BE2C (cell line): ENCODE results near the gene TTC34.

Experiments
- DNase-seq: peaks from one replicate; pipeline ENCODE4 v3.0.0-alpha.2; 2020
- H3K27me3 ChIP-seq: fragments of 250-450 bp; sonication (Bioruptor Pico); 2 replicates; pipeline ENCODE4 v1.5.1; 2020; ENCODE audit warnings: mild to moderate bottlenecking
- H3K36me3 ChIP-seq: fragments of 250-450 bp; sonication (Bioruptor Pico); 2 replicates; pipeline ENCODE4 v1.5.1; 2020; ENCODE audit warnings: mild to moderate bottlenecking
- H3K4me1 ChIP-seq: fragments of 250-450 bp; sonication (Bioruptor Pico); 2 replicates; pipeline ENCODE4 v1.5.1; 2020
- H3K4me3 ChIP-seq: 2 replicates; pipeline ENCODE4 v1.5.1; 2011; ENCODE audit warnings: low read depth, low read length
- H3K9me3 ChIP-seq: fragments of 250-450 bp; sonication (Bioruptor Pico); 2 replicates; pipeline ENCODE4 v1.5.1; 2020
- TF ChIP-seq, protein P1 (sequence below): IDR thresholded peaks from 2 replicates; pipeline ENCODE4 v1.5.1; 2012; ENCODE audit warnings: mild to moderate bottlenecking, low read depth, low read length

TTC34 gene

DNA sequence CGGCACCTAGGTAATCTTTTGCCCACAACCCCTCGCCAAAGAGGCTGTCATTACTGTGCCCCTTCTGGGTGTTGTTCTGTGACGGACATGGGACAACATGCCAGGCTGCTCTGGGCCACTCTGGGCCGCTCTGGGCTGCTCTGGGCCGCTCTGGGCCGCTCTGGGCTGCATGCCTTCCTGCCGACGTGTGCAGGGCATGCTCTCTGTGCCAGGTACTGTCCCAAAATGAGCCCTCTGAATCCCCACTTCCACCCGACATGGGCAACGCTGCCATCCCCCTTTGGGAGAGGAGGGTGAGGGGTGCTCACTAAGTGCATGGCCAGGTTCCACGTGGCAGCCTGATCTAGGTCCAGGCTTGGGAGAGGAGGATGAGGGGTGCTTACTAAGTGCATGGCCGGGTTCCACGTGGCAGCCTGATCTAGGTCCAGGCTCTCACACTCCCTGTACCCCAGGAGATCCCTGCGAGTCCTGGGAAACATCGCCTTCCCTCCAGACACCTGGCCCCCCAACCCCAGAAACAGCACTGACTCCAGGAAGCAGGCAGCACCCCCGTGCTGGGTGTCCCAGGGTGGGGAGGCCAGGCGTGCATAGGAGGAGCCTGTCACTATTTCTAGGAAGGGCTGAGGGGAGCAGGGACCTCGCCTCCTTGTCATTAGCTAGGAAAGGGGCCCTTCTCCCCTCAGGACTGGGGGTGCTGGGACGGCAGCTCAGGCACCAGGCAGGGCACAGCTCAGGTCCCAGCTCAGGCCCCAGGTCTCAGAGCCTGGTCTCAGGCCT, 16.5 kb downstream of the TTC34 start:
- no peaks in the 10 kb centered on the region for H3K9me3 ChIP-seq
- no peak overlapping the region for H3K4me3 ChIP-seq
- TF ChIP-seq, protein P1, sequence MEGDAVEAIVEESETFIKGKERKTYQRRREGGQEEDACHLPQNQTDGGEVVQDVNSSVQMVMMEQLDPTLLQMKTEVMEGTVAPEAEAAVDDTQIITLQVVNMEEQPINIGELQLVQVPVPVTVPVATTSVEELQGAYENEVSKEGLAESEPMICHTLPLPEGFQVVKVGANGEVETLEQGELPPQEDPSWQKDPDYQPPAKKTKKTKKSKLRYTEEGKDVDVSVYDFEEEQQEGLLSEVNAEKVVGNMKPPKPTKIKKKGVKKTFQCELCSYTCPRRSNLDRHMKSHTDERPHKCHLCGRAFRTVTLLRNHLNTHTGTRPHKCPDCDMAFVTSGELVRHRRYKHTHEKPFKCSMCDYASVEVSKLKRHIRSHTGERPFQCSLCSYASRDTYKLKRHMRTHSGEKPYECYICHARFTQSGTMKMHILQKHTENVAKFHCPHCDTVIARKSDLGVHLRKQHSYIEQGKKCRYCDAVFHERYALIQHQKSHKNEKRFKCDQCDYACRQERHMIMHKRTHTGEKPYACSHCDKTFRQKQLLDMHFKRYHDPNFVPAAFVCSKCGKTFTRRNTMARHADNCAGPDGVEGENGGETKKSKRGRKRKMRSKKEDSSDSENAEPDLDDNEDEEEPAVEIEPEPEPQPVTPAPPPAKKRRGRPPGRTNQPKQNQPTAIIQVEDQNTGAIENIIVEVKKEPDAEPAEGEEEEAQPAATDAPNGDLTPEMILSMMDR: no peak
- no peaks in the 10 kb centered on the region for H3K27me3 ChIP-seq
- no peak for DNase-seq
- H3K4me1 ChIP-seq: no peaks in the 10 kb centered on the region
- no peaks in the 10 kb centered on the region for H3K36me3 ChIP-seq

DNA sequence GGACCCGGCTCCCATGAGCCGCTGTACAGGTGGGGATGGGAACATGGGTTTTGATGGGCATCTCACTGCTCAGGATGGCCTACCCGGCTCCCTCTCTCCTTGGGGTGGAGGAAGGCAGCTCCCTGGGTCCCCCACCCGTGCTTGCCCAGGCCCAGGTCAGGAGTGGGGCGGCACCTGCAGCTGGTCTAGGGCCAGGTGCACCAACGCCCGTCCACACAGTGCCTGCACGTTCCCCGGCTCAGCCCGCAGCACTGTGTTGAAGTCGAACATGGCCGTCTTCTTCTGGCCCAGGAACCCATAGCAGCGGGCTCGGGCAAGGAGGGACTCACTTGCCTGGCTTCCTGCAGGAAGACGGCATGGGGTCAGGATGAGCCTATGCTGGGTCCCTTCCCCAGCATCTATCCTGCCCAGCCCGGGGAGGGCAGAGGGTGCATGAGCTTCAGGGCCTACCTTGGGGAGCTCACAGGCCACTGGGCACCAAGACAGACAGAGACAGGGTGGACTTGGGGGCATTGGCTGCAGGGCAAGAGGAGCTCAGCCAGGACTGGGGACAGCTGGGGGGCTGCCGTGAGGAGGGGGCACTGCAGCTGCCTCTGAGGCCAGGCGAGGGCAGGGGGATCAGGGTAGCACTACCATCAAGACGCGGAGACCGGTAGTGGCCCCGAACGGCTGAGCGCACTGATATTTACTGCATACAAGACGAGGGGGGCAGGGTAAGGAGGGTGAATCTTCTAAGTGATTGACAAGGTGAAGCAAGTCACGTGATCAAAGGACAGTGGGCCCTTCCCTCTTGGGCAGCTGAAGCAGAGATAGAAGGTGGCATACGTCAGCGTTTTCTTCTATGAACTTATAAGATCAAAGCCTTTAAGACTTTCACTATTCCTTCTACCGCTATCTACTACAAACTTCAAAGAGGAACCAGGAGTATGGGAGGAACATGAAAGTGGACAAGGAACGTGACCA, 17.8 kb downstream of the TTC34 start:
- DNase-seq: no peak
- H3K9me3 ChIP-seq: no peaks in the 10 kb centered on the region

DNA sequence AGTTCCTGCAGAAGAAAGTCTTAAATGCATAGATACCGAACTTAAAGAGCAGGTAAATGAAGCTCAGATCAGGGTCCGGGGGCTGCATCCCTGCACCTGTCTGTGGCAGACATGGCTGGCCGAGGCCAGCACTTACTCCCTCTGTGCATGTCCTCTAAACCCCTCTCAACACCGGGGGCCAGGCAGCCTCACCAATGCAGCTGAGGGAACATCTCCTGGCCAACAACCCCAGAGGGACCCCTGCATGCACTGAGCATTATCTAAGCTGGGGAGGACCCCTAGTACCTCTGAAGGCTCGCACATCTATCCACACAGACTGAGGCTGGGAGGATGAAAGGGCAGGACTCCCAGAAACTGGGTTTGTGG, 18.4 kb downstream of the TTC34 start:
- H3K4me1 ChIP-seq: no peaks in the 10 kb centered on the region
- no peak overlapping the region for H3K4me3 ChIP-seq
- H3K27me3 ChIP-seq: no peaks in the 10 kb centered on the region
- H3K9me3 ChIP-seq: no peaks in the 10 kb centered on the region
- no peaks in the 10 kb centered on the region for H3K36me3 ChIP-seq
- TF ChIP-seq, protein P1: no peak
- DNase-seq: no peak

More for the DNA sequence above, 17.8 kb downstream of the TTC34 start:
- H3K4me1 ChIP-seq: no peaks in the 10 kb centered on the region
- TF ChIP-seq, protein P1: no peak
- no peak overlapping the region for H3K4me3 ChIP-seq
- no peaks in the 10 kb centered on the region for H3K36me3 ChIP-seq
- H3K27me3 ChIP-seq: no peaks in the 10 kb centered on the region

DNA sequence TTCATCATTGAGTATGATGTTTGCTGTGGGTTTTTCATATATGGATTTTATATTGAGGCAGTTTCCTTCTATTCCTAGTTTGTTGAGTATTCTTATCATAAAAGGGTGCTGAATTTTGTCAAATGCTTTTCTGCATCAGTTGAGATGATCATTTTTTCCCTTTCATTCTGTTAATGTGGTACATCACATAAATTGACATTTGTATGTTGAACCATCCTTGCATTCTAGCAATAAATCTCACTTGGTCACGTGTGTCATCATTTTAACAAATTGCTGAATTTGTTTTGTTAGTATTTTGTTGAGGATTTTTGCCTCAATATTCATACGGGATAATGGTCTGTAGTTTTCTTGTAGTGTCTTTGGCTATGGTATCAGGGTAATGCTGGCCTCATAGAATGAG, 19.9 kb downstream of the TTC34 start:
- H3K4me3 ChIP-seq: no peak overlapping the region
- H3K4me1 ChIP-seq: no peaks in the 10 kb centered on the region
- no peak for DNase-seq
- no peaks in the 10 kb centered on the region for H3K9me3 ChIP-seq
- no peaks in the 10 kb centered on the region for H3K27me3 ChIP-seq
- no peaks in the 10 kb centered on the region for H3K36me3 ChIP-seq
- TF ChIP-seq, protein P1: no peak

DNA sequence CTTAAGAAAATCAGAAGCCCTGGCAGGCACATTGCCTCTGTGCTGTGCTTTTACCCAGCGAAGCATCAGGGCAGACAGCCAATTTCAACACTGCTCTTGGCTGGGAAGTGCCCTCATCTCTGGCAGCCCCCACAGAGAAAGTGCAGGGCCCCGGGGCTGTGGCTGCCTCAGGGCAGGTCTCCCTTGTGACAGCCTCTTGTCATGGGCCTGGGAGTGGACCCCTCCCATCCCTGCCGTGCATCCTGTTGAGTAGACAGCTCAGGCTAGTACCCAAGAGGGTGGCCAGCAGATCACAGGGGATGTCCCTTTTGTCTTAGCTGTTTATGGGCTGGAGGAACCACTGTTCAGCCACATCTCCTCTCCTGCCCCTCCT, 23.3 kb downstream of the TTC34 start:
- H3K4me1 ChIP-seq: no peaks in the 10 kb centered on the region
- no peaks in the 10 kb centered on the region for H3K36me3 ChIP-seq
- H3K4me3 ChIP-seq: no peak overlapping the region
- H3K9me3 ChIP-seq: no peaks in the 10 kb centered on the region
- H3K27me3 ChIP-seq: no peaks in the 10 kb centered on the region
- DNase-seq: no peak
- TF ChIP-seq, protein P1: no peak
